Trophoblast cell (in vitro differentiated cells and primary cell): ENCODE results near the gene SNX24.
"Not testable (repeated sequence)": the region's sequence is repeated elsewhere in the genome, so short reads cannot be mapped to it uniquely, and the experiment has no call there.

Experiments
- DNase-seq, 2 donors: peaks; one replicate each; pipeline ENCODE4 v3.0.0-alpha.2; 2016
- H2AFZ ChIP-seq: 2 replicates; pipeline ENCODE4 v1.6.1; 2013; ENCODE audit warnings: low read length, moderate library complexity, mild to moderate bottlenecking; ENCODE audit not compliant: insufficient read depth, poor library complexity
- H2AK5ac ChIP-seq: 2 replicates; pipeline ENCODE4 v1.6.1; 2013; ENCODE audit warnings: mild to moderate bottlenecking, low read length
- H2BK120ac ChIP-seq: 2 replicates; pipeline ENCODE4 v1.6.1; 2013; ENCODE audit warnings: low read length, mild to moderate bottlenecking, moderate library complexity; ENCODE audit not compliant: insufficient read depth, poor library complexity
- H2BK12ac ChIP-seq: 2 replicates; pipeline ENCODE4 v1.6.1; 2013; ENCODE audit warnings: mild to moderate bottlenecking, low read length, moderate library complexity
- H2BK5ac ChIP-seq: 2 replicates; pipeline ENCODE4 v1.6.1; 2013; ENCODE audit warnings: low read length, low read depth, moderate library complexity, mild to moderate bottlenecking; ENCODE audit not compliant: poor library complexity
- H3K14ac ChIP-seq: 2 replicates; pipeline ENCODE4 v1.6.1; 2013; ENCODE audit warnings: mild to moderate bottlenecking, low read length
- H3K18ac ChIP-seq: 2 replicates; pipeline ENCODE4 v1.6.1; 2013; ENCODE audit warnings: mild to moderate bottlenecking, low read length
- H3K23ac ChIP-seq: 2 replicates; pipeline ENCODE4 v1.6.1; 2013; ENCODE audit warnings: low read length
- H3K27ac ChIP-seq: 2 replicates; pipeline ENCODE4 v1.5.1; 2013; ENCODE audit warnings: low read depth, mild to moderate bottlenecking, inconsistent platforms, low read length, moderate library complexity
- H3K27me3 ChIP-seq: 2 replicates; pipeline ENCODE4 v1.6.1; 2013; ENCODE audit warnings: inconsistent platforms, mild to moderate bottlenecking, low read length, moderate library complexity; ENCODE audit not compliant: insufficient read depth
- H3K36me3 ChIP-seq, 2 experiments: 1 replicate in 1 of 2; 2 replicates in 1 of 2; pipeline ENCODE4 v1.6.1; 2013; ENCODE audit warnings: low read length in 2 of 2, mild to moderate bottlenecking in 2 of 2, moderate library complexity in 1 of 2; ENCODE audit not compliant: insufficient read depth in 2 of 2, control insufficient read depth in 1 of 2
- H3K4ac ChIP-seq: 2 replicates; pipeline ENCODE4 v1.6.1; 2013; ENCODE audit warnings: low read depth, mild to moderate bottlenecking, low read length, moderate library complexity
- H3K4me1 ChIP-seq, 2 experiments: 1 replicate in 1 of 2; 2 replicates in 1 of 2; pipeline ENCODE4 v1.6.1; 2013; ENCODE audit warnings: low read length in 2 of 2, mild to moderate bottlenecking in 2 of 2, moderate library complexity in 1 of 2; ENCODE audit not compliant: insufficient read depth in 2 of 2, control insufficient read depth in 1 of 2
- H3K4me2 ChIP-seq: 2 replicates; pipeline ENCODE4 v1.6.1; 2013; ENCODE audit warnings: inconsistent platforms, mild to moderate bottlenecking, low read length, moderate library complexity
- H3K4me3 ChIP-seq: 2 replicates; pipeline ENCODE4 v1.5.1; 2013; ENCODE audit warnings: mild to moderate bottlenecking, low read depth, low read length, inconsistent platforms
- H3K79me1 ChIP-seq: one replicate; pipeline ENCODE4 v1.6.1; 2013; ENCODE audit warnings: low read length
- H3K79me2 ChIP-seq: 2 replicates; pipeline ENCODE4 v1.6.1; 2013; ENCODE audit warnings: low read length, mild to moderate bottlenecking; ENCODE audit not compliant: control insufficient read depth, insufficient read depth, poor library complexity
- H3K9ac ChIP-seq: 2 replicates; pipeline ENCODE4 v1.6.1; 2013; ENCODE audit warnings: mild to moderate bottlenecking, low read length
- H3K9me3 ChIP-seq: 2 replicates; pipeline ENCODE4 v1.6.1; 2013; ENCODE audit warnings: low read depth, mild to moderate bottlenecking, control low read depth, inconsistent platforms, low read length; ENCODE audit not compliant: insufficient read depth
- H4K12ac ChIP-seq: 2 replicates; pipeline ENCODE4 v1.6.1; 2013; ENCODE audit warnings: low read depth, mild to moderate bottlenecking, low read length, moderate library complexity
- H4K8ac ChIP-seq: 2 replicates; pipeline ENCODE4 v1.6.1; 2013; ENCODE audit warnings: low read depth, mild to moderate bottlenecking, low read length, moderate library complexity
- H4K91ac ChIP-seq: one replicate; pipeline ENCODE4 v1.6.1; 2013; ENCODE audit warnings: low read depth, mild to moderate bottlenecking, low read length, moderate library complexity
- WGBS: extraction: QIAGEN DNeasy Blood & Tissue Kit; methylation state at CpG from one replicate; pipeline ENCODE4 v1.1.7; 2013; ENCODE audit warnings: missing lambda C conversion rate; ENCODE audit not compliant: insufficient read length, insufficient coverage; ENCODE audit errors: extremely low coverage; 5-methylcytosine and 5-hydroxymethylcytosine counted together

The SNX24 gene

GRCh38 chr5:122967625-122968024, 122.2 kb downstream of the SNX24 start:
- H4K12ac ChIP-seq: no peak overlapping the region
- peaks cover 0 to 2% of the 10 kb centered on the region in 2 experiments for H3K36me3 ChIP-seq
- no peaks in the 10 kb centered on the region for H3K27me3 ChIP-seq
- no peaks in the 10 kb centered on the region for H3K9me3 ChIP-seq
- H3K4me1 ChIP-seq: no peaks in the 10 kb centered on the region
- no peak overlapping the region for H3K23ac ChIP-seq
- no peak overlapping the region for H2BK5ac ChIP-seq
- H3K4me3 ChIP-seq: no peak overlapping the region
- H4K91ac ChIP-seq: no peak overlapping the region
- H3K18ac ChIP-seq: no peak overlapping the region
- no peak overlapping the region for H2AFZ ChIP-seq
- no peaks in the 10 kb centered on the region for H3K79me2 ChIP-seq
- H3K9ac ChIP-seq: no peak overlapping the region
- H4K8ac ChIP-seq: no peak overlapping the region
- WGBS: no CpG with 5 or more reads among the region's 8 CpGs
- no peak overlapping the region for H3K4ac ChIP-seq
- no peak overlapping the region for H2BK12ac ChIP-seq
- no peak for DNase-seq
- H2AK5ac ChIP-seq: no peak overlapping the region
- H3K4me2 ChIP-seq: no peak overlapping the region
- no peak overlapping the region for H3K14ac ChIP-seq
- no peaks in the 10 kb centered on the region for H3K79me1 ChIP-seq
- H3K27ac ChIP-seq: no peak overlapping the region
- no peak overlapping the region for H2BK120ac ChIP-seq

GRCh38 chr5:122968056-122968455, 122.6 kb downstream of the SNX24 start:
- H2BK12ac ChIP-seq, H3K4me3 ChIP-seq, H4K8ac ChIP-seq, H3K14ac ChIP-seq, H2AK5ac ChIP-seq, H3K18ac ChIP-seq, H3K4me2 ChIP-seq, H3K27ac ChIP-seq, H3K79me2 ChIP-seq, DNase-seq, H4K91ac ChIP-seq, H3K4me1 ChIP-seq, H3K36me3 ChIP-seq, H3K27me3 ChIP-seq, H2AFZ ChIP-seq, H3K9ac ChIP-seq, H3K9me3 ChIP-seq, H2BK5ac ChIP-seq, H3K4ac ChIP-seq, H3K79me1 ChIP-seq, H2BK120ac ChIP-seq, H4K12ac ChIP-seq, H3K23ac ChIP-seq: not testable (repeated sequence)
- no CpG with 5 or more reads among the region's 6 CpGs for WGBS

DNA sequence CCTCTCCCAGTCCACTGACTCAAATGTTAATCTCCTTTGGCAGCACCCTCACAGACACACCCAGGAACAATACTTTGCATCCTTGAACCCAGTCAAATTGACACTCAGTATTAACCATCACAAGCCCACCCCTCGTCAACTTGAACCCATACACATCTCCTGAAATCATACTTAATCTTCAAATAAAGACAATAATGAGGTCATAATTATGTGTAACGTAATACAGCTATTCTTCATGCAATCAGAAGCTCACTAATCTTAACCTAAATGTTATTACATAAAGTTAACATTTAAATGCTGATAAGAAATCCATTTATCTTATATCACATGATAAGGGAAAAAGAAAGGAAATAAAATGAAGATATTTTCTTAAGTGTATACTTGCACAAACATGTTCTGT, 125.9 kb downstream of the SNX24 start:
- no peak overlapping the region for H3K23ac ChIP-seq
- H3K4me2 ChIP-seq: no peak overlapping the region
- no peak overlapping the region for H4K8ac ChIP-seq
- H4K91ac ChIP-seq: no peak overlapping the region
- H3K79me2 ChIP-seq: no peaks in the 10 kb centered on the region
- no peak overlapping the region for H2AFZ ChIP-seq
- no peak overlapping the region for H3K4me3 ChIP-seq
- DNase-seq: no peak
- no peak overlapping the region for H3K14ac ChIP-seq
- no peaks in the 10 kb centered on the region for H3K79me1 ChIP-seq
- no peaks in the 10 kb centered on the region for H3K4me1 ChIP-seq
- no CpG with 5 or more reads among the region's 2 CpGs for WGBS
- H2BK120ac ChIP-seq: no peak overlapping the region
- no peaks in the 10 kb centered on the region for H3K27me3 ChIP-seq
- no peak overlapping the region for H2AK5ac ChIP-seq
- no peak overlapping the region for H3K18ac ChIP-seq
- no peak overlapping the region for H2BK12ac ChIP-seq
- H2BK5ac ChIP-seq: no peak overlapping the region
- no peaks in the 10 kb centered on the region for H3K9me3 ChIP-seq
- H3K9ac ChIP-seq: no peak overlapping the region
- no peak overlapping the region for H3K4ac ChIP-seq
- H3K36me3 ChIP-seq: peaks cover 2 to 3% of the 10 kb centered on the region in 2 experiments
- no peak overlapping the region for H3K27ac ChIP-seq
- H4K12ac ChIP-seq: no peak overlapping the region

DNA sequence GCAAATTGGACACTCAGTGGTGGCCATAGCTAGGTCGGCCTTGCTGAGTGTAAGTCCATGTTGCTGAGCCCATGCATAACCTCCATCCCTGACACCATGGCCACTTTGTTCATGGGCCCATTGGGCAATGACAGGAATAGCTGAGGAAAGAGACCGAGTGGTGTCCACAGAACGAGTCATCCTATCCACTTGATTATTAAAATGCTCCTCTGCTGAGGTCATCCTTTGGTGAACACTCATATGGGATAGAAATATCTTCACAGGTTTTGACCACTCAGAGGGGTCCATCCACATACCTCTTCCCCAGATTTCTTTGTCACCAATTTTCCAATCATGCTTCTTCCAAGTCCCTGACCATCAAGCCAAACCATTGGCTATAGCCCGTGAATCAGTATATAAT, 127.5 kb downstream of the SNX24 start:
- H3K27me3 ChIP-seq: no peaks in the 10 kb centered on the region
- H3K9ac ChIP-seq: no peak overlapping the region
- WGBS: no CpG with 5 or more reads among the region's 4 CpGs

More for the DNA sequence above, 127.5 kb downstream of the SNX24 start:
- H2BK5ac ChIP-seq: no peak overlapping the region
- no peaks in the 10 kb centered on the region for H3K79me1 ChIP-seq
- no peak overlapping the region for H3K23ac ChIP-seq
- no peaks in the 10 kb centered on the region for H3K4me1 ChIP-seq
- DNase-seq: no peak
- H4K91ac ChIP-seq: no peak overlapping the region
- H3K18ac ChIP-seq: no peak overlapping the region
- no peak overlapping the region for H2AFZ ChIP-seq
- no peak overlapping the region for H3K4me2 ChIP-seq
- H3K27ac ChIP-seq: no peak overlapping the region
- no peak overlapping the region for H4K8ac ChIP-seq
- H4K12ac ChIP-seq: no peak overlapping the region
- H2AK5ac ChIP-seq: no peak overlapping the region
- H2BK120ac ChIP-seq: no peak overlapping the region
- no peaks in the 10 kb centered on the region for H3K9me3 ChIP-seq
- H3K4me3 ChIP-seq: no peak overlapping the region
- H3K36me3 ChIP-seq: peaks cover 2% of the 10 kb centered on the region in 2 experiments
- H3K79me2 ChIP-seq: no peaks in the 10 kb centered on the region
- H3K4ac ChIP-seq: no peak overlapping the region
- H3K14ac ChIP-seq: no peak overlapping the region
- H2BK12ac ChIP-seq: no peak overlapping the region
